Activated T-cell treated with anti-CD3 and anti-CD28 coated beads for 1 hour (primary cell): Measurements from ENCODE around the gene SUMF1.

ENCODE experiments used
- DNase-seq: peaks from one replicate; pipeline ENCODE4 v3.0.0-alpha.2; 2020; ENCODE audit warnings: low read depth

SUMF1 gene

DNA sequence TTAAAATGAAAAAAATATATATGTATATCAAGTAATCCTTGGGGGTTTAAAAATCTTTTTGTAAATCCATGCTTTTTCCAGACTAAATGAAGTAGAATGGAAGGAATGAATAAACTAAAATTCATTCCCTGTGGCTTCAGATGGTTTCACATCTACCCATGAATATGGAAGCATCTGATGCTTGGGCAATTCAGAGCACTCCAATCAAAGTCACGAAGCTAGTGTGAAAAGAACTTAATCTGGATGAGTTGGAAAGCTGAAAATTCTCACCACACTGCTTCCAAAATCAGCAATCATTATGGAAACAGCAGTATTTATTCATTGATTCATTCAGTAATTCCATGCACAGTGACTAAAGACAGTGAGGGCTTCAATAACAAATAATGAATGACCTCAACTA is 55.2 kb downstream of the SUMF1 start:
- DNase-seq, result no peak

DNA sequence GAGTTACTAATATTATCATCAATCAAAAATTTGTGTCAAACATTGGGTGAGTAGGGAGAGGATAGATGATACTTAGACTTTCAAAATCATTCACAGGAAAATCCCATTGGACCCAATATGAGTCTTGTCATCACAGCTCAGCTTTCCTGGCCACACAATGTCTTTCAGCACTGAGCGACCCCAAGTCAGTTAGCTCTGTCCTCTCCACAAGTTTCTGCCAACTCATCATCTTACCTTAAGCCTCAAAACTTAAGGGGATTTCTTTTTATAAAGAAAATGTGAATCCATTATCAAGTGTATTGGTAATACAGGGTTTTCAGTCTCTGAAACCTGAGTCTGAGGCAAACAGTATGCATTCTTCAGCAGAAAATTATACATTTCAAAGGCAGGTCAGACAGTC is 55.8 kb downstream of the SUMF1 start:
- DNase-seq, result no peak

DNA sequence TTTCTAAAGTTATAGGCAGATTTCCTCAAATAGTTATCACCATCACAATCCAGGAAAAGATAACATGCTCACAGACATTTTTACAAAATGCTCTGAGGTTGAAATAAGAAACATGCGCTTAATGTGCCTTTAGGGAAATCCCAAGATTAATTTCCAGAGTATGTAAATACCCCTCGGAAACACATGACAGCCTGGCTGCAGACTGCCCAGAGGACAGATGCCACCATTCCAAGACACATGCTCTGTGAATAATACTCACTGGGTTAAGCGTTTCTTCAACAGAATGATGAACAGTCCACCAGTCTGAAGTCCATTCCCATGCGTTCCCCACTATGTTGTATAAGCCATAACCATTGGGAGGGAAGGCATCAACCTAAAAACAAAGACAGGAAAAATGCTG is 56.5 kb downstream of the SUMF1 start:
- no peak for DNase-seq

- DNase-seq, result no peak
Measured at GRCh38 chr3:4409971-4410573, 57.0 kb downstream of the SUMF1 start.

DNA sequence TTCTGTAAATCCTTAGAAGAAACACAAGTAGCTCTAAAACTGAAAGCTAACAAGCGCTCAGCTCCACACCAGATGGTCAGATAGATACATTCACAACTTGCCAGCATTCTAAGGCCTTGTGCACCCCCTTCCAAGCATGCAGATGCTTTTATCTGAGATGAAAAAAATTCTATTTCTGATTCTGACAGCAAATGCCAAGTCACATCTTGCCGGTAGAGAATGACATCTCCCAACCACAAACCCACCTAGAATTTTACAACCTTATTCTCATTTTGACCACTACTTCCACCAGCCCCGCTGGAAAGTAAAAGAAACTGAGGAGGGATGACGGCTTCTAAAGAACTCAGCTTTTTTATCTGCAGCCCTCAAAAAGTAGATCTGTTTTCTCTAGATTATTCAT is 57.7 kb downstream of the SUMF1 start:
- DNase-seq, result no peak

DNA sequence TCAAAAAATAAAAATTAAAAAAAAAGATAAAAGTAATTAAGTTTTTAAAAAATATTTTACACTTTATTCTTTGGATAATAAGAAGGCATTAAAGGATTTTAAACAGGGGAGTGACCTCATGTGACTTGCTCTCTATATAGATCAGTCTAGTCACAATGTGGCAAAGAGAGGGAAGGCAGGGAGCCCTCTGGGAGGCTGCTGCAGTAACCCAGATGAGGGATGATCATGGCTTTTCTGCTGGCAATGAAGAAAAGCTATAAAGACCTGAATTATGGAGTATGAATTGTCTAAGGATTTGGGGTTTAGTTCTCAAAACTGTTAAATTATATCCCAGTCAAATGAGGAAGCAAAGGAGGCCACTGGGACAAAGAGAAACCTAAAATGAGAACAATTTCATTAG is 58.1 kb downstream of the SUMF1 start:
- DNase-seq, result no peak

DNA sequence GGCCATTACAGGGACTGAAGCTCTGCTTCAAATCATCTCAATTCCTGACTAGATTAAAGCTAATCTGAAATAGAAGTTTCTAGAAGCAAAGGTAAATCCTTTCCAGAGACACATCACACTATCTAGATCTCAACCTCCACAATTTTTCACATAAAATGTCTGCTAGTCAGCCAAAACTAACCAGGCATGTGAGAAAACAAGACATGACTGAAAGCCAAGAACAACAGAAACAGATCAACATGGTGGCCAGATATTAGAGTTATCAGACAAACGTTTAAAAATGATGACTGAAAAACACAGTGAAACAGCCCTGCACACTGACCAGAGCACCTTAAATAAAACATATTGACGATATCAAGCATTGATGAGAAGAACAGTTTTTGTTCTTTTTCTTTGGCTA is 59.1 kb downstream of the SUMF1 start:
- no peak for DNase-seq

- DNase-seq, result no peak
Measured at GRCh38 chr3:4406746-4407568, 60.1 kb downstream of the SUMF1 start.

DNA sequence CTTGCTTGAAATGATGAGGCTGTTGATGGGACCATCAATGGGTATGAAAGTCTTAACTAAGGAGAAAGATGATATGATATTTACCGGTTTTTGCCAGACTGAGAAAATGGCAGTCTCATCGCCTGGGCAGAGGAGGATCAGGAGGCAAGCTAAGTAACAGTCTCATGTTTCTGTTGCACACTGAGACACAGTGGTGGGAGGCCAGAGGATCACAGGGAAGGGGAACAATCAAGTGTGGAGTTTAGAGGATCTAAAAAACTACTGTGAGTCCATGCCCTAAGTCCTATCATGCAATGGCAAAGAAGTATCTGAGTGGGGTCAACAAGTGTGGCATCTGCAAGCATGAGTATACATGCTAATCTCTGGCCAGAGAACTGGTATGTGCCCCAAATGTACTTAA is 62.2 kb downstream of the SUMF1 start:
- no peak for DNase-seq

- no peak for DNase-seq
Measured at GRCh38 chr3:4401441-4401840, 65.6 kb downstream of the SUMF1 start.

DNA sequence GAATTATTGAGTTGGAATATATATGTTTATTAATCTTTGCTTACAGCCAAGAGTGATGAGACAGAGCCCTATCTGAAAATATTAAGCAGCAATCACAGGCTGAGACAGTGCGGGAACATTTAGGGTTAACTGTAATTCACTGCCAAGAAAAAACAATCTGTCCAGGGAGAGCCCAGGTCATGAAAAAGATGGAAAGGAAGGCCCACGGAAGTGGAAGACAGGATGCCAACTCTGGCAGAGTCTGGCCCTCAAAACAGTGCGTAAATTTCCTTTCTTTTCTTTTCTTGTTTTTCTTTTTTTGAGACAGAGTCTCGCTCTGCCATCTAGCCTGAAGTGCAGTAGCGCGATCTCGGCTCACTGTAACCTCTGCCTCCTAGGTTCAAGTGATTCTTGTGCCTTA is 67.6 kb downstream of the SUMF1 start:
- DNase-seq, result no peak

GRCh38 chr3:4398941-4399245 is 68.2 kb downstream of the SUMF1 start:
- DNase-seq, result no peak

GRCh38 chr3:4398120-4398940 is 68.7 kb downstream of the SUMF1 start:
- no peak for DNase-seq

- no peak for DNase-seq
Measured at GRCh38 chr3:4397466-4397865, 69.6 kb downstream of the SUMF1 start.

GRCh38 chr3:4396542-4396941 is 70.5 kb downstream of the SUMF1 start:
- no peak for DNase-seq

GRCh38 chr3:4396006-4396405 is 71.1 kb downstream of the SUMF1 start:
- DNase-seq, result no peak

DNA sequence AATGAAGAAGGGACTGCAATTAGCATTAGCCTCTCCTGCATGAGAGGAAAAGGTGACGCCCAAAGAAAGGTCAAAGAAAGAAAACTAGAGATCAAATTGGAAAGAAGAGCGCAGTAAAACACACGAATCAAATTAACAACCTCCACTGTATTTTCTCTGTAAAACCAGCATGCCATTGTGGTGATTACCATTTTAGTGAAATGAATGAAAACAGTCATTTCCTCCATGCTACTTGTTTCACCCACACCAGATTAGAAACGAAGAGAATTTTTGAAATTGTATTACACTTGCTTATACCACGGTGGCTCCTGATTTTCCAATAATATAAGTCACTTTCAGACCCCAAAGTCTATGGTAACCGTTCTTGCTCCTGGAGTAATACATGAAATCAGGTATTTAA is 71.6 kb downstream of the SUMF1 start:
- no peak for DNase-seq

DNA sequence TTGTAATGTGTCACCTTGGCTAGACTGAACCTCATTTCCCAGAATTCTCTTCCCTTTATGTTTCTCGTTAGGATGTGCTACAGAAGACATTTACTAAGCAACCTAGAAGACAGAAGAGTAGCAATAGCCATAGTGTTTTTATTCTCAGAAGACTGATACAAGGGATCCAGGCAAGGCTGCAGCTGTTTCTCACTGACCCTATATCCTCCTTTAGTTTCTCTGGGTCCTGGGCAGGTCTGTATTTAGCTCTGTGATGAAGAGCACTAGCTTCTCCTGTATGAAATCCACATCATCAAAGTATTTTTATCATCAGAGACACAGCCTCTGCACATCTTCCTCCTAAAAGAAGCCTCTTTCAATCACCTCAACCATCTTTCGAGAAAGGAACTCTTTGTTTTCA is 72.5 kb downstream of the SUMF1 start:
- no peak for DNase-seq

DNA sequence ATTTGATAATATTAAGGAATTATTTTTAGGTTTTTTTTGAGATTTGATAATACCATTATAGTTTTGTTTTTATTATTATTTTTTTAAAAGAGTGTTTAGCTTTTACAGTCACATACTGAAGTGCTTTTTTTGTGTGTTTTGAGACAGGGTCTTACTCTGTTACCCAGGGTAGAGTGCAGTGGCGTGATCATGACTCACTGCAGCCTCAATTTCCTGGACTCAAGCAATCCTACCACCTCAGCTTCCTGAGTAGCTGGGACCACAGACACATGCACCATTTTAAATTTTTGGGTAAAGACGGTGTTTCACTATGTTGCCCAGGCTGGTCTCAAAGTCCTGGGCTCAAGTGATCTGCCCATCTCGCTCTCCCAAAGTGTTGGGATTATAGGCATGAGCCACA is 73.0 kb downstream of the SUMF1 start:
- no peak for DNase-seq

- no peak for DNase-seq
Measured at GRCh38 chr3:4392992-4393391, 74.1 kb downstream of the SUMF1 start.

DNA sequence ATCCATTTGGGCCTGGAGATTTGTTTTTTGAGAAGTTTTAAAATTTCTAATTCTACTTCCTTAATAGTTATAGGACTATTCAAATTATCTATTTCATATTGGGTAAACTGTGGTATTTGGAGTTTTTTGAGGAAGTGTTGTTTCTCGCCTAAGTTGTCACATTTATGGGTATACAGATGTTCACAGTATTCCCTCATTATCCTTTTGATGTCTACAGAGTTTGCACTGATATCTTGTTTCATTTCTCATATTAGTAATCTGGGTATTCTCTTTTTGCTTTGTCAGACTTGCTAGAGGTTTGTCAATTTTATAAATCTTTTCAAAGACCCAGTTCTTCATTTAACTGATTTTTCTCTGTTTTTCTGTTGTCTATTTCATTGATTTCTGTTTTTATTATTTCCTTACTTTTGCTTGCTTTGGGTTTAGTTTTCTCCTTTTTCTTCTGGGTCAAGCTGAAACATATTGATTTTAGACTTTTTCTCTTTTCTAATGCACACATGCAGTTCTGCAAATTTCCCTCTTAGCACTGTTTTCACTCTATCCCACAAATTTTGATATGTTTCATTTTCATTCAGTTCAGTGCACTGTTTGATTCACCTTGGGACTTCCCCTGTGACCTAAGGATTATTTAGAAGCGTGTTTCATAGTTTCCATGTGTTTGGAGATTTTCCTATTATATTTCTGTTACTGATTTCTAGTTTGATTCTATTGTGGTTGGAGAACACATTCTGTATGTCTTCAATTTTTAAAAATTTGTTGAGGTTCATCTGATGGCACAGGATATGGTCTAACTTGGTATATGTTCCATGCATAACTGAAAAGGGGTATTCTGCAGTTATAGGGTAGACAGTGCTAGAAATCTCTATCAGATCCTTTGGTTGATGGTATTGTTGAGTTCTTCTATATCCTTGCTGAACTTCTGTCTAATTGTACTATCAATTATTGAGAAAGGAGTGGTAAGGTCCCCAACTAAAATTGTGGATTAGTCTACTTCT is 79.6 kb downstream of the SUMF1 start:
- no peak for DNase-seq

DNA sequence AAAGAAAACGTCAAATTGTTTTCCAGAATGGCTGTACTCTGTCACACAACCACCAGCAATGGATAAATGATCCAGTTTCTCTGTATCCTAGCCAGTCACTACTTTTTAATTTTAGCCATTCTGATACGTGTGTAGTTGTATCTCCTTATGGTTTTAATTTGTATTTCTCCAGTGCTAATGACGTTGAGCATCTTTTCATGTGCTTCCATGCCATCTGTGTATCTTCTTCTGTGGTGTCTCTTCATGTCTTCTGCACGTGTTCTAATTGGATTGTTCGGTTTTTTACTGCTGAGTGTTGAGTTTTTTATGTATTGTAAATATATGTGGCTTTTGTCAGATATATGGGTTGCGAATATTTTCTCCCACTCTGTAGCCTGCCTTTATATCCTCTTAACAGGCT is 81.9 kb downstream of the SUMF1 start:
- DNase-seq, result no peak
